Trophoblast cell (in vitro differentiated cells and primary cell): ENCODE results near the gene HEPN1.

Experiments
- DNase-seq, 2 donors: peaks; one replicate each; pipeline ENCODE4 v3.0.0-alpha.2; 2016
- H2AFZ ChIP-seq: 2 replicates; pipeline ENCODE4 v1.6.1; 2013; ENCODE audit warnings: low read length, moderate library complexity, mild to moderate bottlenecking; ENCODE audit not compliant: insufficient read depth, poor library complexity
- H2AK5ac ChIP-seq: 2 replicates; pipeline ENCODE4 v1.6.1; 2013; ENCODE audit warnings: mild to moderate bottlenecking, low read length
- H2BK120ac ChIP-seq: 2 replicates; pipeline ENCODE4 v1.6.1; 2013; ENCODE audit warnings: low read length, mild to moderate bottlenecking, moderate library complexity; ENCODE audit not compliant: insufficient read depth, poor library complexity
- H2BK12ac ChIP-seq: 2 replicates; pipeline ENCODE4 v1.6.1; 2013; ENCODE audit warnings: mild to moderate bottlenecking, low read length, moderate library complexity
- H2BK5ac ChIP-seq: 2 replicates; pipeline ENCODE4 v1.6.1; 2013; ENCODE audit warnings: low read length, low read depth, moderate library complexity, mild to moderate bottlenecking; ENCODE audit not compliant: poor library complexity
- H3K14ac ChIP-seq: 2 replicates; pipeline ENCODE4 v1.6.1; 2013; ENCODE audit warnings: mild to moderate bottlenecking, low read length
- H3K18ac ChIP-seq: 2 replicates; pipeline ENCODE4 v1.6.1; 2013; ENCODE audit warnings: mild to moderate bottlenecking, low read length
- H3K23ac ChIP-seq: 2 replicates; pipeline ENCODE4 v1.6.1; 2013; ENCODE audit warnings: low read length
- H3K27ac ChIP-seq: 2 replicates; pipeline ENCODE4 v1.5.1; 2013; ENCODE audit warnings: low read depth, mild to moderate bottlenecking, inconsistent platforms, low read length, moderate library complexity
- H3K27me3 ChIP-seq: 2 replicates; pipeline ENCODE4 v1.6.1; 2013; ENCODE audit warnings: inconsistent platforms, mild to moderate bottlenecking, low read length, moderate library complexity; ENCODE audit not compliant: insufficient read depth
- H3K36me3 ChIP-seq, 2 experiments: 1 replicate in 1 of 2; 2 replicates in 1 of 2; pipeline ENCODE4 v1.6.1; 2013; ENCODE audit warnings: low read length in 2 of 2, mild to moderate bottlenecking in 2 of 2, moderate library complexity in 1 of 2; ENCODE audit not compliant: insufficient read depth in 2 of 2, control insufficient read depth in 1 of 2
- H3K4ac ChIP-seq: 2 replicates; pipeline ENCODE4 v1.6.1; 2013; ENCODE audit warnings: low read depth, mild to moderate bottlenecking, low read length, moderate library complexity
- H3K4me1 ChIP-seq, 2 experiments: 1 replicate in 1 of 2; 2 replicates in 1 of 2; pipeline ENCODE4 v1.6.1; 2013; ENCODE audit warnings: low read length in 2 of 2, mild to moderate bottlenecking in 2 of 2, moderate library complexity in 1 of 2; ENCODE audit not compliant: insufficient read depth in 2 of 2, control insufficient read depth in 1 of 2
- H3K4me2 ChIP-seq: 2 replicates; pipeline ENCODE4 v1.6.1; 2013; ENCODE audit warnings: inconsistent platforms, mild to moderate bottlenecking, low read length, moderate library complexity
- H3K4me3 ChIP-seq: 2 replicates; pipeline ENCODE4 v1.5.1; 2013; ENCODE audit warnings: mild to moderate bottlenecking, low read depth, low read length, inconsistent platforms
- H3K79me1 ChIP-seq: one replicate; pipeline ENCODE4 v1.6.1; 2013; ENCODE audit warnings: low read length
- H3K79me2 ChIP-seq: 2 replicates; pipeline ENCODE4 v1.6.1; 2013; ENCODE audit warnings: low read length, mild to moderate bottlenecking; ENCODE audit not compliant: control insufficient read depth, insufficient read depth, poor library complexity
- H3K9ac ChIP-seq: 2 replicates; pipeline ENCODE4 v1.6.1; 2013; ENCODE audit warnings: mild to moderate bottlenecking, low read length
- H3K9me3 ChIP-seq: 2 replicates; pipeline ENCODE4 v1.6.1; 2013; ENCODE audit warnings: low read depth, mild to moderate bottlenecking, control low read depth, inconsistent platforms, low read length; ENCODE audit not compliant: insufficient read depth
- H4K12ac ChIP-seq: 2 replicates; pipeline ENCODE4 v1.6.1; 2013; ENCODE audit warnings: low read depth, mild to moderate bottlenecking, low read length, moderate library complexity
- H4K8ac ChIP-seq: 2 replicates; pipeline ENCODE4 v1.6.1; 2013; ENCODE audit warnings: low read depth, mild to moderate bottlenecking, low read length, moderate library complexity
- H4K91ac ChIP-seq: one replicate; pipeline ENCODE4 v1.6.1; 2013; ENCODE audit warnings: low read depth, mild to moderate bottlenecking, low read length, moderate library complexity
- WGBS: extraction: QIAGEN DNeasy Blood & Tissue Kit; methylation state at CpG from one replicate; pipeline ENCODE4 v1.1.7; 2013; ENCODE audit warnings: missing lambda C conversion rate; ENCODE audit not compliant: insufficient read length, insufficient coverage; ENCODE audit errors: extremely low coverage; 5-methylcytosine and 5-hydroxymethylcytosine counted together

HEPN1 gene

GRCh38 chr11:124898711-124899110 is 20.3 kb upstream of the HEPN1 start:
- Histone ChIP-seq H3K27me3 (no peaks in the 10 kb centered on the region), H3K4me1 (peaks cover 22 to 27% of the 10 kb centered on the region in 2 experiments), H3K9ac (no peak overlapping the region), H2AFZ (no peak overlapping the region), H3K4ac (no peak overlapping the region), H3K23ac (no peak overlapping the region), H2BK12ac (no peak overlapping the region), H2BK120ac (no peak overlapping the region), H4K12ac (no peak overlapping the region), H3K79me1 (peaks cover 3% of the 10 kb centered on the region), H3K9me3 (peaks cover 2% of the 10 kb centered on the region), H3K36me3 (no peaks in the 10 kb centered on the region), H3K18ac (no peak overlapping the region), H2BK5ac (no peak overlapping the region), H3K79me2 (no peaks in the 10 kb centered on the region), H3K4me3 (no peak overlapping the region), H3K4me2 (no peak overlapping the region), H3K27ac (no peak overlapping the region), H4K91ac (no peak overlapping the region), H2AK5ac (no peak overlapping the region), H4K8ac (no peak overlapping the region), H3K14ac (no peak overlapping the region)
- no peak for DNase-seq
- no CpG with 5 or more reads among the region's 5 CpGs for WGBS

- Histone ChIP-seq H3K18ac (no peak overlapping the region), H3K79me1 (peaks cover 3% of the 10 kb centered on the region), H3K4me1 (peaks cover 22 to 27% of the 10 kb centered on the region in 2 experiments), H2BK12ac (peak overlapping the region; percentile 8), H3K23ac (no peak overlapping the region), H2BK5ac (no peak overlapping the region), H3K27ac (no peak overlapping the region), H3K4me2 (no peak overlapping the region), H3K36me3 (no peaks in the 10 kb centered on the region), H2BK120ac (no peak overlapping the region), H3K9me3 (peaks cover 2% of the 10 kb centered on the region), H2AK5ac (no peak overlapping the region), H4K8ac (no peak overlapping the region), H3K9ac (no peak overlapping the region), H4K91ac (no peak overlapping the region), H3K27me3 (no peaks in the 10 kb centered on the region), H3K79me2 (no peaks in the 10 kb centered on the region), H4K12ac (no peak overlapping the region), H3K4ac (no peak overlapping the region), H2AFZ (no peak overlapping the region), H3K14ac (no peak overlapping the region), H3K4me3 (no peak overlapping the region)
- no peak for DNase-seq
- no CpG with 5 or more reads among the region's 6 CpGs for WGBS
Observed at GRCh38 chr11:124899383-124900145, 19.5 kb upstream of the HEPN1 start.

- Histone ChIP-seq H3K27ac (no peak overlapping the region), H2BK120ac (no peak overlapping the region), H3K27me3 (no peaks in the 10 kb centered on the region), H3K14ac (no peak overlapping the region), H3K79me2 (no peaks in the 10 kb centered on the region), H3K4ac (no peak overlapping the region), H3K4me2 (no peak overlapping the region), H3K79me1 (peaks cover 3% of the 10 kb centered on the region), H3K4me1 (peaks cover 22 to 27% of the 10 kb centered on the region in 2 experiments), H4K8ac (peak overlapping the region; percentile 4), H3K18ac (no peak overlapping the region), H3K4me3 (no peak overlapping the region), H2AFZ (no peak overlapping the region), H2BK12ac (no peak overlapping the region), H4K12ac (no peak overlapping the region), H2AK5ac (peak overlapping the region; percentile 30), H3K23ac (no peak overlapping the region), H3K9ac (no peak overlapping the region), H3K36me3 (no peaks in the 10 kb centered on the region), H3K9me3 (peaks cover 2% of the 10 kb centered on the region), H2BK5ac (no peak overlapping the region), H4K91ac (no peak overlapping the region)
- peak; percentile 7 to 14 for DNase-seq
- no CpG with 5 or more reads among the region's 5 CpGs for WGBS
Observed at GRCh38 chr11:124900464-124900863, 18.6 kb upstream of the HEPN1 start.

- Histone ChIP-seq H3K27me3 (no peaks in the 10 kb centered on the region), H2AK5ac (no peak overlapping the region), H2BK5ac (no peak overlapping the region), H3K27ac (no peak overlapping the region), H3K4me1 (peaks cover 10 to 13% of the 10 kb centered on the region in 2 experiments), H2BK120ac (no peak overlapping the region), H3K23ac (no peak overlapping the region), H3K79me2 (no peaks in the 10 kb centered on the region), H4K12ac (no peak overlapping the region), H3K4me2 (no peak overlapping the region), H3K9me3 (peaks cover 2% of the 10 kb centered on the region), H3K18ac (no peak overlapping the region), H3K14ac (no peak overlapping the region), H3K79me1 (no peaks in the 10 kb centered on the region), H3K36me3 (no peaks in the 10 kb centered on the region), H3K4ac (no peak overlapping the region), H4K8ac (no peak overlapping the region), H4K91ac (no peak overlapping the region), H2BK12ac (no peak overlapping the region), H3K4me3 (no peak overlapping the region), H3K9ac (no peak overlapping the region), H2AFZ (no peak overlapping the region)
- no peak for DNase-seq
- no CpG with 5 or more reads among the region's 1 CpG for WGBS
Observed at GRCh38 chr11:124902616-124903015, 16.4 kb upstream of the HEPN1 start.
